Limb (tissue), 2 donors: ENCODE measurements around the gene FAM167B.

ENCODE experiments used
- DNase-seq, 2 donors: peaks; one replicate each; pipeline ENCODE4 v3.0.0-alpha.2; 2016; ENCODE audit errors: extremely low spot score in 2 of 2

Gene FAM167B

DNA sequence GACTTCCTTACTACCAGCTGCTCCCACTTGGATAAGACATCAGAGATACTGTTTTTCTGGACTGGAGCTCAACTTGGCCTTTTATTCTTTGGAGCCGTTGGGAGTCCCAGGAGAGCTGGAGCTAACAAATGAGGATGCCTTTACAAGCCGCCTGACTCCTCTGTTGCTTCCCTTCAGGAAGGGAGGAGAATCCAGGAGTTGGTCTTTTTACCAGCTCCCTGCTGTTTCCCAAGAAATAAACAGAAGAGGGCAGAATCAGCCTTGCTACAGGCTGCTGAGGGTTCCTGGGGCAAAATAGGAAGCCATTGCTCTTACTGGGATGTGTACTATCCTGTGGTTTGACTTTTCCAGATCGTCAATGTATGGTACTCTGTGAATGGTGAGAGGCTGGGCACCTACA is 23.3 kb upstream of the FAM167B start:
- no peak for DNase-seq

DNA sequence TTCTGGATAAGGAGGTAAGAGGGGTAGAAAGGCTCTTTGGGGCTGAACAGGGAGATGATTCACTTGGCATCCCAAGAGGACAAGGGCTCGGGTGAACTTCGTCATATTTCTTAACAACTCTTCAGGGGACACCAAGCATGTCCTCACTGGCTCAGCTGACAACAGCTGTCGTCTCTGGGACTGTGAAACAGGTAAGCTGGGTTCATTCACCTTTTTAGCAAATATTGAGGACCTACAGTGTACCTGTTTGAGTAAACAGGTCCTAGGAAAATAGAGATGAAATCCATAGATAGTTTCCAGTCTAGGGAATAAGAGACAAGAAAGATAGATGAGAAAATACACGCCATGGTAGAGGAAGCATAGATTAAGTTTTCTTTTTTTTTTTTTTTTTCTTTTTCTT is 22.7 kb upstream of the FAM167B start:
- no peak for DNase-seq

DNA sequence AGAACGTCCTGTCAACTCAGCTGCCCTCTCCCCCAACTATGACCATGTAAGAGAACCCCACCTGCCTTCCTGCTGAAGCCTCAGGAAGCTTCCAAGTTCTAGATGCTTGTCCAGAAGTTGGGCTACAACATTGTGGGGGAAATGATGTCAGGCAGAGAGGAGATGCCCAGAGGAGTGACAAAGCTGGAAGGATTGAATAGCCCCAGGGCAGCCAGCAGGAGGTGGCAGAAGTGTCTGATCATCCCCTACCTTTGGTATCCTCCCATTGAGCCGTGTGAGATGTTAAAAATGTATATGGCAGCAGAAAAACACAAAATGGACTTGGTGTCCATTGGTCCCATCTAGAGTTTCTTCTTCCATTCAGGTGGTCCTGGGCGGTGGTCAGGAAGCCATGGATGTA is 18.3 kb upstream of the FAM167B start:
- no peak for DNase-seq

DNA sequence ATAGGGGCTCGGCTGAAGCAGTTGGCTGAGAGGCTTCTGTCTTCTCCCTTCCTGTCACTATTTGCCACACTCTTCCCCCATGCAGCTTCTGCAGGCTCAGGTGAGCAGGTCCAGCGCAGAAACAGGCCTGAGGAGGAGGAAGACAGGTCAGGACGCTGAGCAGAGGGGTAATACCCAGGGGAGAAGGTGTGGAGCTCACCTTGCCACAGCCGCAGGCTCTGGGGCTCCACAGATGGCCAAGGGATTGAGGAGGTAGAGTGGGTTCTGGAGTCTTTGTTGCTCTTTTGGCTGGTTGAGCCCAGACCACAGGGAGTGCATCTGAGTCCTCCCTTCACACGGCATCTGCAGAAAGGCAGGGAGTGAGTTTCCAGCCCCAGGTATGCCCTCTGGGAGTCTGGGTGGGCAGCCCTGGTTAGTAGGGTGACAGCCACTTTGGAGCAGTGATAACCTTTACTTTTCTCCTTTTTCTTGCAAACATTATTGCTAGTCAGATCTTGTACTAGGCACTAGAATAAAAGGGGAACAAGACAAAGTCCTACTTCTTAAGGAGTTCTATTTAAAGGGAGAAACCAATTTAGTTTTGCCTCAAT is 15.1 kb upstream of the FAM167B start:
- DNase-seq = no peak

DNA sequence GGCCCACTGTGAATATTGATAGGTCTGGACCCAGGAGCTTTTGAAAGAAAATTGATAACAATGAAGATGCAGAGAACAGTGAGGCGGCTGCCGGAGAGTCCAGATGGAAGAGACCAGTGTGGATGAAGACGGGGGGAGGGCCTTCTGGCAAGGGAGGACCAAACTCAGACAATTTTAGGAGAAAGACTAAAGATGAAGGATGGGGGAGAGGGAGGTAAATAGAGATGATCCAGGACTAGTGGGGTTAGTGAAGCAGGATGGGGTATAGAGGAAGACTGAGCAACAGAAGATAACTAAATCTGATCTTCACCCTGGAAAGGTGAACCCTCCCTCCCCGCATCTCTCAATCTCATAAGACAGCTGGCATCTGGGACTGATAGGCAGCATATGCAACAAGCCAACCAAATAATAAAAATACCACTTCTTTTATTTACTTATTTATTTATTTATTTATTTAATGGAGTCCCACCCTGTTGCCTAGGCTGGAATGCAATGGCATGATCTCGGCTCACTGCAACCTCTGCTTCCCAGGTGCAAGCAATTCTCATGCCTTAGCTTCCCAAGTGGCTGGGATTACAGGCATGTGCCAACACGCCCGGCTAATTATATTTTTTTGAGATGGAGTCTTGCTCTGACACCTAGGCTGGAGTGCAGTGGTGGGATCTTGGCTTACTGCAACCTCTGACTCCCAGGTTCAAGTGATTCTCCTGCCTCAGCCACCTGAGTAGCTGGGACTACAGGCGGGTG is 14.3 kb upstream of the FAM167B start:
- no peak for DNase-seq

DNA sequence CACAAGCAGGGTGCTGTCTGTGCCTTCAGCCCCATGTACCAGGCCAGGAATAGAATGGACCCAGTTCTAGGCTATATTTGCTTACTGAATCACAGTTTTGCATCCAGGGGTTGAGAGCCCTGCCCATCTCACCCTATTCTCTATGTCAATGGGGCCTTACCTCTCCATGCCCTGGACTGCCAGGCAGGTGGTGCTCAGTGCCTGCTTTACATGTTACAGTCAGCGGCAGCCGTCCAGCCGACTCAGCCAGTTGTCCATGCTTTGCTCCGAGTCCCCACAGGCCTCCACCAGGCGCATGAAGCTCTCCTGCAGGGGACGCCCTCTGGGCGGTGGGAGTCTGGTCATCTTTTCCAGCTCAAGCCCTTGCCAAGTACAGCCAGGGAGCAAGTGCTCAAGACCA is 12.2 kb upstream of the FAM167B start:
- DNase-seq = no peak

DNA sequence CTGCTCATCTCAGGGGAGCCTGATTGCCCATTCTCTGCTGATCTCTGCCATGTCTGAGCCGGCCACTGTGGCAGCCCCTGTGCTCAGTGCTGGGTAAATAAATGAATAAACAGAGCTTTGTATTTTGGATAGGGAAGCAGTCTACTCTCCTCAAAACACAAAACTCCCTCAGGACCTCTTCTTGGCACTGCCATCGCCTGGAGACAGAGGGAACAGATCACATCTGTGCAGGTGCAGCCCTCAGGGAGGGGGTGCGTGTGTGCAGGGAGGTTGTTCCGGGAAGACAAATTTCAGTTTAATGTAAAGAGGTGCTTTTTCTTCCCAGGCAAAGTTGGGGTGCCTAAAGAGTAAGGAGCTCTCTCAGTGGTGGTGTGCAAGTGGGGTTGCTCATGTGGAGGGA is 7.7 kb upstream of the FAM167B start:
- DNase-seq = no peak

DNA sequence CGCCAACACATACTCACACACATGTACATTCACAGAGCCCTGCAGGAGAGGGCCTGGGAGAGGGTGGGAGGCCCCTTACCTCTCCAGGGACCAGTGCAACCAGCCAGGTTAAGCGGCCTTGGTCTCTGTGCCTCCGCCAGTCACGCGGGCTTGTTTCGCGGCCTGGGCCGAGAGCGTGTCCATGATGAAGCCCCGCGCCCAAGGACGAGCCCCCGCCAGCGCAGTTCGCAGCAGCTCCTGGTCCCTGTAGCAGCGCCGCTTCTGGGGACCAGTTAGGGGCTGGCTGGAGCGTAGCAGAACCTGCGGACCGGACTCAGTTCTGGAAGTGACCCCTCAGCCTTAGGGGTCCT is 7.3 kb upstream of the FAM167B start:
- no peak for DNase-seq

DNA sequence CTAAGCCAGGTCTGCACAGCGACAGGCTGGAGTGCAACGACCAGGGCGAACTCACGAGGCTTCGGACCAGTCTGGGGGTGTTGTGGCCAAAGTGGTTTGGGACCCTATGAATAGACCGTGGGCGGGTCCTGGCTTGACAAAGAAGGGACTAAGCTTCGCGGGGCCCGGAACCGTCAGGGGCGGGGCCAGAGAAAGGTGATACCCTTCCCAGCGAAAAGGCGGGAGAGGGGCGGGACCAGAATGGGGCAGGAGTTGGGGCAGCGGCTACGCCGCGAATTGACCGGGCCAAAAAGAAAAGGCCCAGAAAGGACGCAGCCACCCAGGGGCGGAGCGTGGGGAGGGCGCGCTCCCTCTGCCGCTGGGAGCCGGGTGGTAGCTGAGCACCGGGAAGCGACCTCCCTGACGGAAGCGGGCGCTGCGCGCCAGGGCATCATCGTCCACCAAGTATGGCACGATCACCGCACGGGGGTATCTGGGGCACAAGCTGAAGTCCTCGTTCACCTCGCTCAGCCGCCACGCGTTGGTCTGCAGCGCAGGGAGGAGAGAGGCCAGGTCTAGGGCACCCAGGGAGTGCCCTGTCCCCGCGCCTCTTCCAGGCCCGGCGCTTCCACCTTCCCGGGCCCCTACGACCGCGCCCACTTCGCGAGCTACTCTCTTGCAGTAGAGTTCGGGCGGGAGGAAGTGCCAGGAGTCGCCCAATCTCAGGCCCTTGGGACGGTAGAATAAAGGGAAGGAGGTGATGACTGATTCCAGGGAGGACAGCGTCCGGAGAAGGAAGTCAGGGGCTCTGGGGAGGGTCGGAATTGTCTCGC is 6.7 kb upstream of the FAM167B start:
- DNase-seq = peak in 1 of 2 donors; percentile 76

DNA sequence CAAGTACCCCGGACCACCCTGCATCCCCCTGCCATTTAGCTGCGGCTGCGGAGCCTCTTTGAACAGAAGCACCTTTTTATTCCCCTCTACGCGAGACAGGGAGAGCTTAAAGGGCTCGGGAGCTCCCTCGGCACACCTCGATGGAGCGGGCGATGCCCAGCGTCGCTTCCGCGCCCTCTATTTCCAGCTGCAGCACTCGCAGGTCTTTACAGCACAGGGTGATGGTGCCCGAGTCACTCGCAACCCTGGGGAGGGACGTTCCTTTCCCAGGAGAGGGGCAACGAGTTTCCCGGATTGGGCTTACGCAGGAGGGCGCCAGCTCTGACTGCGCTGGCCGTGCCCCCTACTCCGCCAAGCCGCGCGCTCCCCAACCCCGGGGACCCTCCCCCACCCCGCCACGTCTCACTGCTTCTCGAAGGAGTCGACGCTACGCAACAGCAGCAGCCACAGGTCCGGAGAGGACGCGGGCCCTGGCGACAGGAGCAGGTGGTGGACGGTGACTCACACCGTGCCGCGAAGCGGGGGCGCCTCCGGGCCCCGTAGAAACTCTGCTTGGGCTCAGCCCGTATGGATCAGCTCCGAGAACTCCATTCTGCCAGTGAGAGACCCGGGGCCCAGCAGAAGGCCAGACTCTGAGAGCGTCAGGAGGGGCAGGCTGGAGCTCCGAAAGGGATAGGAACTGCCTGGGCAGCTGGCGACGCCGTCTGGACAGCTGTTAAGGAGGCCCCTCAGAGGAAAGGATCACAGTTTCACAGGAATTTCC is 5.8 kb upstream of the FAM167B start:
- DNase-seq = peak; percentile 65 to 74

DNA sequence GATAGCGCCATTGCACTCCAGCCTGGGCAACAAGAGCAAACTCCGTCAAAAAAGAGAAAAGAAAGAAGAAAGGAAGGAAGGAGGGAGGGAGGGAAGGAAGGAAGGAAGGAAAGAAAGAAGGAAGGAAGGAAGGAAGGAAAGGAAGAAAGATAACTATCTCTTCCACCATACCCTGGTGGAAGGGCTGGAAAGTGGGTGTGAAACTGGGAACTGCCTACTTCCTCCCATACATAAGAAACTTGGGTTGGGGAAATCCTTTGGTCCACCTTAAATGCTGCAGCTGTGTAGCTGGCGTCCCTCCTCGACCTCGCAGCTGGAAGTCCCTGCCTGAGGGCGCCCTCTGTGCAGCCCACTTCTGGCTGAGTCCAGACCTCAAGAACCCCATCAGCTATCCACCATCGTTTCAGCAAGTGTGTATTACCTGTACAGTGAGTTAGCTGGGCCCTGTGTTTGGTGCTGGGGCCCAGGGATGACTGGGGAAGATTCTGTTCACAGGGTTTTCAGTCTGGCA is 4.6 kb upstream of the FAM167B start:
- DNase-seq = peak in 1 of 2 donors; percentile 18

DNA sequence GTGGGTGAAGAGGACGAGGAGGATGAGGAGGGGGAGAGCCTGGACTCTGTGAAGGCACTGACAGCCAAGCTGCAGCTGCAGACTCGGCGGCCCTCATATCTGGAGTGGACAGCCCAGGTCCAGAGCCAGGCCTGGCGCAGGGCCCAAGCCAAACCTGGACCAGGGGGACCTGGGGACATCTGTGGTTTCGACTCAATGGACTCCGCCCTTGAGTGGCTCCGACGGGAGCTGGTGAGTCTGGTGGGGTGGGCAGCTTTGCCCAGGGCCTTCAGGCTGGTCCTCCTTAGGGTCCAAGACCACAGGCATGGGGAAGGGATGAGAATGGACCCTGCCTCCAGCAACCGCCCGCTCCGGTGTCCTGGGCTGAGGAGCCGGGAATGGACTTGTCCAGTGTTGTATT is 430 bp downstream of the FAM167B start:
- DNase-seq = peak in 1 of 2 donors; percentile 37

DNA sequence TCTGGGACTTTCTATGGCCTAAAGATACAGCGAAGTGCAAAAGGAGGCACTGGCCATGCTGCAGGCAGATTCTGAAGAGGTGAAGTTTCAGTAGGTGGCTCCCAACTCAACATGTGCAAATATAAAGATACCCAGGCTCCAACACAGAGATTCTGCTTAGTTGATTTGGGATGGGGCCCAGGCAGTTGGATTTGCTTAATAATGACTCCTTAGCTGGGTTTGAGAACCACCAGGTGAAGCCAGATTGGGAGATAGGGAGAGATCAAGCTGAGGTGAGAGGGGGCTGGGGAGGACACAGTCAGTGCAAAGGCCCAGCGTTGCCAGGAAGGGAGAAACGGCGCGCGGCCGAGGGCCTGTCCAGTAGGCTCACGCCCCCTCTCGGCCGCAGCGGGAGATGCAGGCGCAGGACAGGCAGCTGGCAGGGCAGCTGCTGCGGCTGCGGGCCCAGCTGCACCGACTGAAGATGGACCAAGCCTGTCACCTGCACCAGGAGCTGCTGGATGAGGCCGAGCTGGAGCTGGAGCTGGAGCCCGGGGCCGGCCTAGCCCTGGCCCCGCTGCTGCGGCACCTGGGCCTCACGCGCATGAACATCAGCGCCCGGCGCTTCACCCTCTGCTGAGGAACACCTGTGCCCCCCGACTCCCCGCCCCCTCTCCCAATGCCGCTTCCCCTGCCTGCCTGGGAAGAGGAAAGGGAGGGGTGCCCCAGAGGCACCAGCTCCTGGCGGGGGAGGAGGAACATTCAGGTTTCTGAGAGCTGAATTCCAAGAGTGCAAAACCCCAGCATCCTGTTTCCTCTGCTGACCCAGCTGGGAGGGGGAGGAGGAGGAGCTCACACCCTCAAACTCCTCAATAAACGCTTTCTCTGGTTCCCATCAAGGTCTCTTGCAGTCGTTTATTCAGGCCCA is 1.2 kb downstream of the FAM167B start:
- DNase-seq = peak in 1 of 2 donors; percentile 80

DNA sequence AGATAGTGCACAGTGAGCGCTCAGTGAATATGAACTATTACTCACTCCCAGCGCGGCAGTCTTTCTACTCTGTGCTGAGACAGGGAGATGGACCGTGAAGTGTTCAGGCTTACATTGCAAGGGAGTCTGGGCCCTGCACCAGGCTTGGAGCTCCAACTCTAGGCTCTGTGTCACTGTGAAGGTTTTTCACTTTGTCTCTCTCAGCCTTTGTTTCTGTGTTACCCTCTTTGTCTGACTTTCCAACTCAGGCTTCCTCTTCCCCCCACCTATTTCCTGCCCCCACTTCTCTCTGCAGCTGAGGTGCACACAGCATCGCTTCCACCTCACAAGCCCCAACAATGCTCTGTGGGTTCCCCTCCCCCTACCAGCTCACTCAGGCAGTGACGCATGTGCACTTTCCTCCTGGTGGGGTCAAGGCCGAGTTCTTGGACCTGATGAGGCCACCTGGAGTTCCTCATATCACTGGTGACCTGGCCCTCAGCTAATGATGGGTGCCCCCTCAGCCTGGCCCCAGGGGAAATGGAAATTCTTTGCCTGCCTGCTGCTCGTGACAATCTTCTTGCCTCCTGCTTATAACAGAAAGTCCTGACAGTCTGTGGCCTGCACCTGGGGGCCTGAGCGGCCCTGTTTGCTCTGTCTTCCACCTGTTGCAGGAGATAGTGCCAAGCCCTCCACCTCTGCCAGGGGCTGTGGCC is 3.0 kb downstream of the FAM167B start:
- DNase-seq = no peak

DNA sequence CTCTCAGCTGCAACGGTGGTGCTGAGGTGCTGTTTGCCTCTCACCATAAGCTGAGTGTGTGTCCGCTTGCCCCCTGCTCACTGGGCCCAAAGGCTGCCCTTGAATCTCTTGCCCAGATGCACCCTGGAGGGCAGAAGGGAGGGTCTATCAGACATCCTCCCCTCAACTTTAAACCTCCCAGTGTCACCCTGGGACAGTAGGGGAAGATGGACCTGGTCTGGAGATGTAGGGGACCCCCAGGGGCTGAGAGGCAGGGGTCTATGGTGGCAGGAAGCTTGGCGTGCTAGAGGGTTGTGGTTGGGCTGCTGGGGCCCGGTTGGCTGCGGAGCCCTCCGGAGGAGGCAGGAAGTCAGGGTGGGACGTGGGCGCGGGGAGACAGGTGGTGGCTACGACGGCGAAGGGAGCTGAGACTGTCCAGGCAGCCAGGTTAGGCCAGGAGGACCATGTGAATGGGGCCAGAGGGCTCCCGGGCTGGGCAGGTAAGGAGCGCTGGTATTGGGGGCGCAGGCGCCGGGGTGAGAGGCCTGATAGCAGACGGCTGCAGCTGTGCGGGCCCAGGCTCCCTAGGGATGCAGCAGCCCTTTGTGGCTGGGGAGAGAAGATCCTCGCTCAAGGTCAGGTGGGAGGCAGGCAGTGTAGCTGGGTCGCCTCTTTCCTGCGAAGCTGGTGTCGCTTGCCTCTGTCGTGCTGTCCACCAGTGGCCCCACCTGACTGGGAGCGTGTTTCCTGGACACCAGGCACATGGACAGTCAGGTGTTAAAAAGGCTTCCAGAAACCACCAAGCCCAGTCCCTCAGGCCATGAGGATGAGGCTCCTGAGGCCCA is 4.1 kb downstream of the FAM167B start, which contains the start of gene LCK:
TSS of gene LCK (plus strand) at position 373 of the 824 bp plus-strand sequence. CDS start 23,065 bp downstream, outside the sequence.
- no peak for DNase-seq

DNA sequence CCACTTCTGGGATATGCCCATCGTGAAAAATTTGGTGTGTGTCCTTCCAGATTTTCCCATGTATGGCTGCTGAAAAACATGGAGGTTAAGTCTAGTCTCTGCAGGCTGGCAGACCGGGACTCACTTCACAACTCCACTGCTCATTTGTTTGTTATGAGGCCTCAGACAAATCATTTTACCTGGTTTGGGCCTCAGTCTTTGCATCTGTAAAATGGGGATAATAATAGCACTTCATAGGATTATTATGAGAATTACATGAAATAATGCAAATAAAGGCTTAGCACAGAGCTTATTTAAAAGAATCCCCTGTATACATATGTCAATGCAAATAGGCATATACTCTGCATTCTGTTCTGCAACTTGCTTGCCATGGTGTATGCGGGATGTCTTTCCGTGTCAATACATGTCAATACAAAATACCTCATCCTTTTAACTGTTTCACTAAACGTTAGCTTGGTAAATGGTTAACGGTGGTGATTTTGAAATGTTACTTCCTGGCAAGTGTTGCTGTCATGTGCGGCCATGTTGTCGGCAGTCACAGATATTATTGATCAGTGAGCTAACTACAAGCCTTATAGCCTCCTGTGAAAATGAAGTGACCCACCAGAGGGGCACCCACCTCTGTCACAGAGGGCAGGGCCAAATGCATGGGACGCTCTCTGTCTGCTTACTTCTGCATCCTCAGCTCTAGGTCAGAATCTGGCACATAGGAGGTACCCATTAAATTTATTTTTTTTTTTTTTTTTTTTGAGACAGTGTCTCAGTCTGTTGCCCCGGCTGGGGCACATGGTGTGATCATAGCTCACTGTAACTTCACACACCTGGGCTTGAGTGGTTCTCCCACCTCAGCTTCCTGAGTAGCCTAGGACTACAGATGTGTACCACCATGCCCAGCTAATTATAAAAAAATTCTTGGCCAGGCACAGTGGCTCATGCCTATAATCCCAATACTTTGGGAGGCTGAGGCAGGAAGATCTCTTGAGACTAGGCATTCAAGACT is 8.3 kb downstream of the FAM167B start:
- no peak for DNase-seq

DNA sequence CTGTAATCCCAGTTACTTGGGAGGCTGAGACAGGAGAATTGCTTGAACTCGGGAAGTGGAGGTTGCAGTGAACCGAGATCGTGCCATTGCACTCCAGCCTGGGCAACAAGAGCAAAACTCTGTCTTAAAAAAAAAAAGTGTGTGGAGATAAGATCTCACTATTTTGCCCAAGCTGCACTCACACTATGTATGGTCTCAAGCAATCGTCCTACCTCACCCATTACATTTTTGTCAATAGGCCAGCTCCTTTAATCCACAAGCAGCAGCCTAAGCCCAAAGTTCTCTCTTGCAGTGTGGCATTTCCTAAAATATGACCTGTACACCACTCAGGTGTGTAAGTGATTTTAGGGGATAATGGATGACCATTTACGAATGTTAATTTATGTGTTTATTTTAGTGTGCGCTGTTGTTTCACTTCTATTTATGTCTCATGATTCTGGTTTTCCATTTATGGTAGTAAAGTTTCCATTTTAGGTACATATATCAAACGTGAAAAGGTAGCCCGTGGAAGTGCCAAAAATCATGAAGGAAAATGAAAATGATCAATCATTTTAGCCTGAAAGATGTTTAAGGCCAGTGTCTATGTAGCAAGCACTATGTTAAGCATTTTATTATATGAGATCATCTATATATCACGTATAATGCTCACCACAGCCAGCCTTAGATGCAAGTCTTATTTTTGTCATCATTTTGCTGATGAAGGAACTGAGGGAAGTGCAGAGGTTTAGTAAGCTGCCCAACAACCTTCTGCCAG is 9.6 kb downstream of the FAM167B start:
- no peak for DNase-seq
